PC-3 (cell line): ENCODE measurements around the gene SMPD3. TPM values are rescaled to one million over a fixed set of nuclear protein-coding genes. Genes with fewer than 3 reads are reported as not detected.

ENCODE experiments used
- ATAC-seq: fragments of 200-7000 bp; cut with Tn5 transposase; 2 replicates; pipeline ENCODE4 v1.9.1; 2020; ENCODE audit warnings: mild to moderate bottlenecking, moderate library complexity
- BruUV-seq: library from RNA; stranded (reverse); fragments of 400-500 nt; replicated peaks from 2 replicates; lab custom pipeline; 2021; lab: Mats Ljungman, UMichigan
- CTCF ChIA-PET: fragments of 300-600 bp; sonication (Branson Sonifier 250); formaldehyde crosslinking; loops from one replicate; lab custom pipeline; 2022; ENCODE audit warnings: antibody characterized with exemption; lab: Charles Lee
- POLR2A ChIA-PET: fragments of 300-600 bp; sonication (Branson Sonifier 250); formaldehyde crosslinking; loops from one replicate; lab custom pipeline; 2022; ENCODE audit warnings: antibody characterized with exemption; ENCODE audit not compliant: unreplicated experiment; lab: Charles Lee
- DNase-seq: peaks from one replicate; pipeline ENCODE4 v3.0.0-alpha.2; 2015
- H2AFZ ChIP-seq: fragments of 300-600 bp; sonication (generic); 2 replicates; pipeline ENCODE4 v1.6.0; 2016; ENCODE audit warnings: antibody characterized with exemption, low read length
- H3F3A ChIP-seq: fragments of 300-600 bp; sonication (generic); one replicate; pipeline ENCODE4 v1.6.0; 2017; ENCODE audit warnings: antibody characterized with exemption, low read length, control low read depth, mild to moderate bottlenecking; ENCODE audit not compliant: unreplicated experiment
- H3K27ac ChIP-seq: fragments of 300-600 bp; sonication (generic); 2 replicates; pipeline ENCODE4 v1.5.1; 2016; ENCODE audit warnings: mild to moderate bottlenecking, low read length
- H3K27me3 ChIP-seq: fragments of 300-600 bp; sonication (generic); 2 replicates; pipeline ENCODE4 v1.6.1; 2016; ENCODE audit warnings: low read length, mixed read lengths
- H3K36me3 ChIP-seq: fragments of 300-600 bp; sonication (generic); 2 replicates; pipeline ENCODE4 v1.6.1; 2016; ENCODE audit warnings: low read depth, mixed run types, low read length, mixed read lengths
- H3K4me1 ChIP-seq: fragments of 300-600 bp; sonication (generic); 2 replicates; pipeline ENCODE4 v1.5.1; 2016; ENCODE audit warnings: low read length; ENCODE audit not compliant: insufficient read depth
- H3K4me2 ChIP-seq: fragments of 300-600 bp; sonication (generic); 2 replicates; pipeline ENCODE4 v1.6.0; 2016; ENCODE audit warnings: low read length
- H3K4me3 ChIP-seq: fragments of 300-600 bp; sonication (generic); 2 replicates; pipeline ENCODE4 v1.5.1; 2016; ENCODE audit warnings: mild to moderate bottlenecking, low read length, mixed read lengths
- H3K79me2 ChIP-seq: fragments of 300-600 bp; sonication (generic); 2 replicates; pipeline ENCODE4 v1.6.1; 2017; ENCODE audit warnings: low read length, mixed read lengths
- H3K9ac ChIP-seq: fragments of 300-600 bp; sonication (generic); 2 replicates; pipeline ENCODE4 v1.6.0; 2016; ENCODE audit warnings: mild to moderate bottlenecking, low read length
- H3K9me2 ChIP-seq: fragments of 300-600 bp; sonication (generic); replicated peaks from 2 replicates; pipeline ENCODE4 v1.6.1; 2016; ENCODE audit warnings: mixed run types, low read length, mixed read lengths
- H3K9me3 ChIP-seq: fragments of 300-600 bp; sonication (generic); 2 replicates; pipeline ENCODE4 v1.6.1; 2016; ENCODE audit warnings: low read length, mixed read lengths
- H4K20me1 ChIP-seq: fragments of 300-600 bp; sonication (generic); 2 replicates; pipeline ENCODE4 v1.6.1; 2016; ENCODE audit warnings: low read length, mixed read lengths
- EZH2 ChIP-seq: fragments of 300-600 bp; sonication (generic); IDR thresholded peaks from one replicate; pipeline ENCODE4 v1.6.1; 2017; ENCODE audit warnings: antibody characterized with exemption, mild to moderate bottlenecking, low read length; ENCODE audit not compliant: unreplicated experiment
- EZH2phosphoT487 ChIP-seq: fragments of 300-600 bp; sonication (generic); IDR thresholded peaks from 2 replicates; pipeline ENCODE4 v1.6.1; 2018; ENCODE audit warnings: mild to moderate bottlenecking, antibody characterized with exemption, low read length, borderline replicate concordance
- intact Hi-C: fragments of 100-400 bp; cut with micrococcal nuclease; formaldehyde crosslinking; loops from 2 replicates; pipeline ENCODE4 v1.9.0; 2023
- total RNA-seq: library from RNA; depleted of rRNA; stranded (reverse); fragments of >200 nt; gene quantifications from 2 replicates; pipeline ENCODE4 v1.2.3, GENCODE V29; 2014
- TF ChIP-seq, protein P1 (sequence below): fragments of 300-600 bp; sonication (generic); conservative IDR thresholded peaks from 2 replicates; pipeline ENCODE4 v1.5.1; 2017; ENCODE audit warnings: antibody characterized with exemption, low read depth, mild to moderate bottlenecking, low read length

SMPD3 gene
- total RNA-seq, 1 experiment from 2014 or later = not detected

GRCh38 chr16:68417711-68418301 lies 30.5 kb downstream of the SMPD3 start:
- Histone ChIP-seq H3K9me2 (no peaks in the 10 kb centered on the region), H4K20me1 (no peaks in the 10 kb centered on the region), H3K4me2 (peak overlapping the region; percentile 63), H3K27ac (peak overlapping the region; percentile 44), H2AFZ (peak overlapping the region; percentile 60), H3K4me1 (peaks cover 31% of the 10 kb centered on the region), H3K27me3 (no peaks in the 10 kb centered on the region), H3K9me3 (no peaks in the 10 kb centered on the region), H3K9ac (no peak overlapping the region), H3K36me3 (no peaks in the 10 kb centered on the region), H3K4me3 (peak overlapping the region; percentile 32), H3F3A (no peaks in the 10 kb centered on the region), H3K79me2 (no peaks in the 10 kb centered on the region)
- intact Hi-C loops = no loop called here
- BruUV-seq = no TSS peak
- CTCF ChIA-PET = no interaction called here
- ATAC-seq (peak; percentile 75), DNase-seq (peak; percentile 67)
- POLR2A ChIA-PET = no interaction called here
- TF ChIP-seq EZH2 (no peak), EZH2phosphoT487 (no peak)
- TF ChIP-seq, protein P1, sequence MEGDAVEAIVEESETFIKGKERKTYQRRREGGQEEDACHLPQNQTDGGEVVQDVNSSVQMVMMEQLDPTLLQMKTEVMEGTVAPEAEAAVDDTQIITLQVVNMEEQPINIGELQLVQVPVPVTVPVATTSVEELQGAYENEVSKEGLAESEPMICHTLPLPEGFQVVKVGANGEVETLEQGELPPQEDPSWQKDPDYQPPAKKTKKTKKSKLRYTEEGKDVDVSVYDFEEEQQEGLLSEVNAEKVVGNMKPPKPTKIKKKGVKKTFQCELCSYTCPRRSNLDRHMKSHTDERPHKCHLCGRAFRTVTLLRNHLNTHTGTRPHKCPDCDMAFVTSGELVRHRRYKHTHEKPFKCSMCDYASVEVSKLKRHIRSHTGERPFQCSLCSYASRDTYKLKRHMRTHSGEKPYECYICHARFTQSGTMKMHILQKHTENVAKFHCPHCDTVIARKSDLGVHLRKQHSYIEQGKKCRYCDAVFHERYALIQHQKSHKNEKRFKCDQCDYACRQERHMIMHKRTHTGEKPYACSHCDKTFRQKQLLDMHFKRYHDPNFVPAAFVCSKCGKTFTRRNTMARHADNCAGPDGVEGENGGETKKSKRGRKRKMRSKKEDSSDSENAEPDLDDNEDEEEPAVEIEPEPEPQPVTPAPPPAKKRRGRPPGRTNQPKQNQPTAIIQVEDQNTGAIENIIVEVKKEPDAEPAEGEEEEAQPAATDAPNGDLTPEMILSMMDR = no peak

GRCh38 chr16:68416057-68417046 lies 32.0 kb downstream of the SMPD3 start:
- Histone ChIP-seq H4K20me1 (no peaks in the 10 kb centered on the region), H3K27ac (peak overlapping the region; percentile 35), H3K36me3 (no peaks in the 10 kb centered on the region), H3K9me2 (no peaks in the 10 kb centered on the region), H3K4me2 (peak overlapping the region; percentile 8; the same call in 1 of the 2 replicates), H3K4me1 (peaks cover 31% of the 10 kb centered on the region), H3K4me3 (no peak overlapping the region), H3K9ac (no peak overlapping the region), H3K9me3 (no peaks in the 10 kb centered on the region), H3K27me3 (no peaks in the 10 kb centered on the region), H3K79me2 (no peaks in the 10 kb centered on the region), H3F3A (no peaks in the 10 kb centered on the region), H2AFZ (peak overlapping the region; percentile 60; the same call in 1 of the 2 replicates)
- intact Hi-C loops = no loop called here
- ATAC-seq = peak; percentile 47
- POLR2A ChIA-PET = no interaction called here
- CTCF ChIA-PET = no interaction called here
- BruUV-seq = no TSS peak
- DNase-seq = peak; percentile 47
- TF ChIP-seq EZH2 = no peak
- no peak for TF ChIP-seq EZH2phosphoT487
- TF ChIP-seq, protein P1 = no peak
